ENCODE measurements around the gene XRCC4.

GRCh38 chr5:83096660-83097339 lies 19.5 kb downstream of the XRCC4 start:
- no peak for TF ChIP-seq EP300 (IDR thresholded peaks at IDR 0.05)
- TF ChIP-seq POLR2A (IDR thresholded peaks at IDR 0.05), result no peak
- no peak for TF ChIP-seq CTCF (IDR thresholded peaks at IDR 0.05)
